ENCODE data around the gene KIF26B.

KIF26B gene

GRCh38 chr1:245153081-245153551 is 1.7 kb upstream of the KIF26B start:
- peaks cover 34% of the 10 kb centered on the region for H3K4me1 Mint-ChIP-seq (ENCODE audit: low read depth)
- H3K9me3 Mint-ChIP-seq = no peaks in the 10 kb centered on the region
- peaks cover 84% of the 10 kb centered on the region for H3K27me3 Mint-ChIP-seq
- H3K4me3 Mint-ChIP-seq = peak overlapping the region; percentile 80
- H3K36me3 Mint-ChIP-seq (ENCODE audit: low read depth) = no peaks in the 10 kb centered on the region
- intact Hi-C loops (cut with micrococcal nuclease) = loop anchor here (1.0 to 10.0 kb wide), 6 partner anchors 162 to 1299 kb away; no protein-coding TSS in a partner anchor
- H3K27ac Mint-ChIP-seq = no peak overlapping the region

- H3K27me3 Mint-ChIP-seq = peaks cover 84% of the 10 kb centered on the region
- H3K36me3 Mint-ChIP-seq (ENCODE audit: low read depth) = no peaks in the 10 kb centered on the region
- no peak overlapping the region for H3K27ac Mint-ChIP-seq
- intact Hi-C loops (cut with micrococcal nuclease) = loop anchor here (1.0 to 10.0 kb wide), 6 partner anchors 161 to 1299 kb away; no protein-coding TSS in a partner anchor
- peak overlapping the region; percentile 80 for H3K4me3 Mint-ChIP-seq
- H3K9me3 Mint-ChIP-seq = no peaks in the 10 kb centered on the region
- H3K4me1 Mint-ChIP-seq (ENCODE audit: low read depth) = peaks cover 34% of the 10 kb centered on the region
Measured at GRCh38 chr1:245153552-245154428, 995 bp upstream of the KIF26B start.

- peaks cover 34% of the 10 kb centered on the region for H3K4me1 Mint-ChIP-seq (ENCODE audit: low read depth)
- peaks cover 88% of the 10 kb centered on the region for H3K27me3 Mint-ChIP-seq
- intact Hi-C loops (cut with micrococcal nuclease) = loop anchor here (1.0 to 10.0 kb wide), 3 partner anchors 33 to 519 kb away; no protein-coding TSS in a partner anchor
- no peaks in the 10 kb centered on the region for H3K36me3 Mint-ChIP-seq (ENCODE audit: low read depth)
- peak overlapping the region; percentile 47 for H3K27ac Mint-ChIP-seq
- peak overlapping the region; percentile 71 for H3K4me3 Mint-ChIP-seq
- no peaks in the 10 kb centered on the region for H3K9me3 Mint-ChIP-seq
Measured at GRCh38 chr1:245155272-245156040, 671 bp downstream of the KIF26B start.

- Mint-ChIP-seq H3K36me3 (ENCODE audit: low read depth) (no peaks in the 10 kb centered on the region), H3K9me3 (no peaks in the 10 kb centered on the region), H3K4me1 (ENCODE audit: low read depth) (peaks cover 34% of the 10 kb centered on the region), H3K4me3 (peak overlapping the region; percentile 71), H3K27me3 (peaks cover 85% of the 10 kb centered on the region), H3K27ac (peak overlapping the region; percentile 47)
- intact Hi-C loops (cut with micrococcal nuclease) = loop anchor here (1.0 to 10.0 kb wide), 3 partner anchors 32 to 519 kb away; no protein-coding TSS in a partner anchor
Measured at GRCh38 chr1:245156041-245156735, 1.4 kb downstream of the KIF26B start.

- intact Hi-C loops (cut with micrococcal nuclease) = loop anchor here (1.0 to 10.0 kb wide), 3 partner anchors 31 to 518 kb away; no protein-coding TSS in a partner anchor
- Mint-ChIP-seq H3K9me3 (no peaks in the 10 kb centered on the region), H3K4me3 (peak overlapping the region; percentile 74), H3K27ac (no peak overlapping the region), H3K36me3 (ENCODE audit: low read depth) (no peaks in the 10 kb centered on the region), H3K4me1 (ENCODE audit: low read depth) (peaks cover 34% of the 10 kb centered on the region), H3K27me3 (peaks cover 82% of the 10 kb centered on the region)
Measured at GRCh38 chr1:245156736-245157505, 2.1 kb downstream of the KIF26B start.

GRCh38 chr1:245158913-245159312 is 4.1 kb downstream of the KIF26B start:
- Mint-ChIP-seq H3K27me3 (peaks cover 72% of the 10 kb centered on the region), H3K9me3 (no peaks in the 10 kb centered on the region), H3K36me3 (ENCODE audit: low read depth) (no peaks in the 10 kb centered on the region), H3K4me3 (no peak overlapping the region), H3K27ac (no peak overlapping the region), H3K4me1 (ENCODE audit: low read depth) (peaks cover 24% of the 10 kb centered on the region)
- intact Hi-C loops (cut with micrococcal nuclease) = loop anchor here (10.0 kb wide), 2 partner anchors 156 to 516 kb away; no protein-coding TSS in a partner anchor

- peaks cover 15% of the 10 kb centered on the region for H3K4me1 Mint-ChIP-seq (ENCODE audit: low read depth)
- H3K9me3 Mint-ChIP-seq = no peaks in the 10 kb centered on the region
- no peak overlapping the region for H3K4me3 Mint-ChIP-seq
- intact Hi-C loops (cut with micrococcal nuclease) = loop anchor here (10.0 kb wide), 1 partner anchor 65 kb away; no protein-coding TSS in a partner anchor
- H3K27ac Mint-ChIP-seq = no peak overlapping the region
- H3K36me3 Mint-ChIP-seq (ENCODE audit: low read depth) = no peaks in the 10 kb centered on the region
- peaks cover 72% of the 10 kb centered on the region for H3K27me3 Mint-ChIP-seq
Measured at GRCh38 chr1:245160288-245160687, 5.5 kb downstream of the KIF26B start.

GRCh38 chr1:245160741-245161400 is 6.1 kb downstream of the KIF26B start:
- H3K27me3 Mint-ChIP-seq = peaks cover 70% of the 10 kb centered on the region
- H3K36me3 Mint-ChIP-seq (ENCODE audit: low read depth) = no peaks in the 10 kb centered on the region
- no peaks in the 10 kb centered on the region for H3K9me3 Mint-ChIP-seq
- no peak overlapping the region for H3K27ac Mint-ChIP-seq
- no peak overlapping the region for H3K4me3 Mint-ChIP-seq
- intact Hi-C loops (cut with micrococcal nuclease) = loop anchor here (10.0 kb wide), 1 partner anchor 64 kb away; no protein-coding TSS in a partner anchor
- H3K4me1 Mint-ChIP-seq (ENCODE audit: low read depth) = peaks cover 10% of the 10 kb centered on the region

- Mint-ChIP-seq H3K36me3 (ENCODE audit: low read depth) (no peaks in the 10 kb centered on the region), H3K4me1 (ENCODE audit: low read depth) (peaks cover 13% of the 10 kb centered on the region), H3K9me3 (no peaks in the 10 kb centered on the region), H3K4me3 (no peak overlapping the region), H3K27ac (no peak overlapping the region), H3K27me3 (peaks cover 74% of the 10 kb centered on the region)
- intact Hi-C loops (cut with micrococcal nuclease) = loop anchor here (10.0 kb wide), 1 partner anchor 63 kb away; no protein-coding TSS in a partner anchor
Measured at GRCh38 chr1:245161866-245162265, 7.1 kb downstream of the KIF26B start.

- Mint-ChIP-seq H3K4me3 (no peak overlapping the region), H3K9me3 (peaks cover 8% of the 10 kb centered on the region), H3K27ac (no peak overlapping the region), H3K4me1 (ENCODE audit: low read depth) (peaks cover 36% of the 10 kb centered on the region), H3K36me3 (ENCODE audit: low read depth) (no peaks in the 10 kb centered on the region), H3K27me3 (peaks cover 45% of the 10 kb centered on the region)
- intact Hi-C loops (cut with micrococcal nuclease) = loop anchor here (10.0 kb wide), 1 partner anchor 58 kb away; no protein-coding TSS in a partner anchor
Measured at GRCh38 chr1:245166471-245166885, 11.7 kb downstream of the KIF26B start.

GRCh38 chr1:245168086-245168485 is 13.3 kb downstream of the KIF26B start:
- Mint-ChIP-seq H3K4me1 (ENCODE audit: low read depth) (peaks cover 36% of the 10 kb centered on the region), H3K4me3 (peak overlapping the region; percentile 11), H3K27ac (peak overlapping the region; percentile 75), H3K9me3 (peaks cover 12% of the 10 kb centered on the region), H3K36me3 (ENCODE audit: low read depth) (no peaks in the 10 kb centered on the region), H3K27me3 (peaks cover 38% of the 10 kb centered on the region)
- intact Hi-C loops (cut with micrococcal nuclease) = loop anchor here (1.0 to 10.0 kb wide), 2 partner anchors 20 to 57 kb away; no protein-coding TSS in a partner anchor

- no peak overlapping the region for H3K4me3 Mint-ChIP-seq
- H3K4me1 Mint-ChIP-seq (ENCODE audit: low read depth) = peaks cover 36% of the 10 kb centered on the region
- peaks cover 13% of the 10 kb centered on the region for H3K9me3 Mint-ChIP-seq
- intact Hi-C loops (cut with micrococcal nuclease) = loop anchor here (1.0 to 10.0 kb wide), 2 partner anchors 19 to 56 kb away; no protein-coding TSS in a partner anchor
- peaks cover 36% of the 10 kb centered on the region for H3K27me3 Mint-ChIP-seq
- H3K36me3 Mint-ChIP-seq (ENCODE audit: low read depth) = no peaks in the 10 kb centered on the region
- peak overlapping the region; percentile 75 for H3K27ac Mint-ChIP-seq
Measured at GRCh38 chr1:245168906-245169305, 14.1 kb downstream of the KIF26B start.

Measured in dendritic cell treated with granulocyte-macrophage colony-stimulating factor and Interleukin-4, amounts not matched to agents 40 ng/mL and 50 ng/mL, for 4 days (primary cell).